Nephron (organoid): Measurements from ENCODE around the gene FAM50A.
A peak's percentile ranks its signal among the peaks of the same experiment; 100 is the strongest.

Experiments
- H3K27ac Mint-ChIP-seq, 3 experiments: 2 replicates each; pipeline ENCODE4 v1.8.0; 2020; ENCODE audit warnings: mixed read lengths in 3 of 3, mild to moderate bottlenecking in 2 of 3, moderate library complexity in 1 of 3
- H3K27me3 Mint-ChIP-seq: 2 replicates; pipeline ENCODE4 v1.8.0; 2021; ENCODE audit warnings: low read depth, mild to moderate bottlenecking, moderate library complexity, mixed read lengths
- H3K36me3 Mint-ChIP-seq: 2 replicates; pipeline ENCODE4 v1.8.0; 2020; ENCODE audit warnings: low read depth, mixed read lengths
- H3K4me1 Mint-ChIP-seq: 2 replicates; pipeline ENCODE4 v1.8.0; 2020; ENCODE audit warnings: mixed read lengths
- H3K4me3 Mint-ChIP-seq, 3 experiments: 2 replicates each; pipeline ENCODE4 v1.8.0; 2020; ENCODE audit warnings: mild to moderate bottlenecking in 3 of 3, mixed read lengths in 3 of 3, moderate library complexity in 2 of 3
- H3K9me3 Mint-ChIP-seq: 2 replicates; pipeline ENCODE4 v1.8.0; 2020; ENCODE audit warnings: mixed read lengths
- TF ChIP-seq, protein P1 (sequence below), 3 experiments: fragments of 200-600 bp; sonication (generic); IDR thresholded peaks; one replicate each; pipeline ENCODE4 v1.5.0; 2021; ENCODE audit warnings: antibody characterized with exemption in 3 of 3; ENCODE audit not compliant: unreplicated experiment in 3 of 3

FAM50A gene

GRCh38 chrX:154440623-154441357 is 3.2 kb upstream of the FAM50A start:
- Mint-ChIP-seq H3K27ac (no peak overlapping the region), H3K4me3 (peak overlapping the region; percentile 3 to 30 (median 15)), H3K4me1 (peaks cover 11% of the 10 kb centered on the region), H3K9me3 (peaks cover 15% of the 10 kb centered on the region), H3K27me3 (no peaks in the 10 kb centered on the region), H3K36me3 (peaks cover 19% of the 10 kb centered on the region)
- TF ChIP-seq, protein P1, sequence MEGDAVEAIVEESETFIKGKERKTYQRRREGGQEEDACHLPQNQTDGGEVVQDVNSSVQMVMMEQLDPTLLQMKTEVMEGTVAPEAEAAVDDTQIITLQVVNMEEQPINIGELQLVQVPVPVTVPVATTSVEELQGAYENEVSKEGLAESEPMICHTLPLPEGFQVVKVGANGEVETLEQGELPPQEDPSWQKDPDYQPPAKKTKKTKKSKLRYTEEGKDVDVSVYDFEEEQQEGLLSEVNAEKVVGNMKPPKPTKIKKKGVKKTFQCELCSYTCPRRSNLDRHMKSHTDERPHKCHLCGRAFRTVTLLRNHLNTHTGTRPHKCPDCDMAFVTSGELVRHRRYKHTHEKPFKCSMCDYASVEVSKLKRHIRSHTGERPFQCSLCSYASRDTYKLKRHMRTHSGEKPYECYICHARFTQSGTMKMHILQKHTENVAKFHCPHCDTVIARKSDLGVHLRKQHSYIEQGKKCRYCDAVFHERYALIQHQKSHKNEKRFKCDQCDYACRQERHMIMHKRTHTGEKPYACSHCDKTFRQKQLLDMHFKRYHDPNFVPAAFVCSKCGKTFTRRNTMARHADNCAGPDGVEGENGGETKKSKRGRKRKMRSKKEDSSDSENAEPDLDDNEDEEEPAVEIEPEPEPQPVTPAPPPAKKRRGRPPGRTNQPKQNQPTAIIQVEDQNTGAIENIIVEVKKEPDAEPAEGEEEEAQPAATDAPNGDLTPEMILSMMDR (IDR thresholded peaks at IDR 0.05; ENCODE audit: unreplicated experiment in 3 of 3) = no peak

DNA sequence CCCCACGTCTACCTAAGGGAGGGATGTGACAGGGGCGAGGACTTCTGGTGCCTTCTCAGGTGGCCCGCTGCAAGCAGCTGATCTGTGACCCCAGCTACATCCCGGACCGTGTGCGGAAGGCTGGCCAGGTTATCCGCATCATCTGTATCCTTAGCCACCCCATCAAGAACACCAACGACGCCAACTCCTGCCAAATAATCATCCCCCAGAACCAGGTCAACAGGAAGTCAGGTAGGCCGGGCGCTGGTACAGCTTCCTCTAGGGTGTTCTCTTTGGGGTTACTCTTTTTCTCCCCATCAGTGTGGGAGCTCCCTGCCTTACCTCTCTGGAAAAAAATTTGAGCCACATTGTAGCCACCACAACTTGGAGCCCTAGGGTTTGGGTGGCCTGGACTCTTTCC is 2.4 kb upstream of the FAM50A start:
- no peak overlapping the region for H3K27ac Mint-ChIP-seq
- H3K4me3 Mint-ChIP-seq = peak overlapping the region; percentile 23 to 50 (median 31)
- peaks cover 6% of the 10 kb centered on the region for H3K4me1 Mint-ChIP-seq
- peaks cover 14% of the 10 kb centered on the region for H3K9me3 Mint-ChIP-seq
- no peaks in the 10 kb centered on the region for H3K27me3 Mint-ChIP-seq
- TF ChIP-seq, protein P1 (IDR thresholded peaks at IDR 0.05; ENCODE audit: unreplicated experiment in 3 of 3) = no peak
- H3K36me3 Mint-ChIP-seq = peaks cover 19% of the 10 kb centered on the region

DNA sequence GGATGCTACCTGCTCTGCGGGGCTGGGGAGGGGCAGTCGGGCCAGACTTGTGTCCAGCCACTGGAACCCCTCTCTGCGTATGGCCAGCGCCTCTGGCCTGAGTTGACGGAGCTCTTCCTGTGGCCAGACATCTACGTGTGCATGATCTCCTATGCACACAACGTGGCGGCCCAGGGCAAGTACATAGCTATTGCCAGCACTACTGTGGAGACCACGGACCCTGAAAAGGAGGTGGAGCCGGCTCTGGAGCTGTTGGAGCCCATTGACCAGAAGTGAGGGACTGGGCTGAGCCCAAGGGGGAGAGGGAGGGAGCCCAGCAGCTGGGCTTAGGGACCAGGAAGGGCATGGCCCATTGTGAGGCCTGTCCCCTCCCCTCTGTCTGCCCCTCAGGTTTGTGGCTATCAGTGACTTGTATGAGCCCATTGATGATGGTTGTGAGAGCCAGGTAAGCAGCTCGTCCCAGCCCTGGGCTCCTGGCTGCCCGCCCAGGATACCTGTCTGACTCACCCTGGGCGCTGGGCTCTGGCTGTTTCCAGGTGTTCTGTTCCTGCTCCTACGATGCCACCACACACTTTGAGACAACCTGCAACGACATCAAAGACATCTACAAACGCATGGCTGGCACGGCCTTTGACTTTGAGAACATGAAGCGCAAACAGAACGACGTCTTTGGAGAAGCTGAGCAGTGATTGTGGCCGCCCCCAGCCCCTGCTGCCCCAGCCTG is 1.8 kb upstream of the FAM50A start:
- Mint-ChIP-seq H3K4me3 (peak overlapping the region in 2 of 3 experiments; percentile 23 to 50), H3K9me3 (peaks cover 17% of the 10 kb centered on the region), H3K27me3 (no peaks in the 10 kb centered on the region), H3K36me3 (peaks cover 19% of the 10 kb centered on the region), H3K4me1 (peaks cover 6% of the 10 kb centered on the region), H3K27ac (no peak overlapping the region)
- TF ChIP-seq, protein P1 (IDR thresholded peaks at IDR 0.05; ENCODE audit: unreplicated experiment in 3 of 3) = no peak

- peaks cover 13% of the 10 kb centered on the region for H3K9me3 Mint-ChIP-seq
- peak overlapping the region; percentile 79 to 84 (median 82) for H3K4me3 Mint-ChIP-seq
- TF ChIP-seq, protein P1 (IDR thresholded peaks at IDR 0.05; ENCODE audit: unreplicated experiment in 3 of 3) = no peak
- H3K27ac Mint-ChIP-seq = peak overlapping the region; percentile 31 to 72 (median 42)
- peaks cover 15% of the 10 kb centered on the region for H3K36me3 Mint-ChIP-seq
- no peaks in the 10 kb centered on the region for H3K4me1 Mint-ChIP-seq
- no peaks in the 10 kb centered on the region for H3K27me3 Mint-ChIP-seq
Observed at GRCh38 chrX:154443479-154443910, 446 bp upstream of the FAM50A start.

DNA sequence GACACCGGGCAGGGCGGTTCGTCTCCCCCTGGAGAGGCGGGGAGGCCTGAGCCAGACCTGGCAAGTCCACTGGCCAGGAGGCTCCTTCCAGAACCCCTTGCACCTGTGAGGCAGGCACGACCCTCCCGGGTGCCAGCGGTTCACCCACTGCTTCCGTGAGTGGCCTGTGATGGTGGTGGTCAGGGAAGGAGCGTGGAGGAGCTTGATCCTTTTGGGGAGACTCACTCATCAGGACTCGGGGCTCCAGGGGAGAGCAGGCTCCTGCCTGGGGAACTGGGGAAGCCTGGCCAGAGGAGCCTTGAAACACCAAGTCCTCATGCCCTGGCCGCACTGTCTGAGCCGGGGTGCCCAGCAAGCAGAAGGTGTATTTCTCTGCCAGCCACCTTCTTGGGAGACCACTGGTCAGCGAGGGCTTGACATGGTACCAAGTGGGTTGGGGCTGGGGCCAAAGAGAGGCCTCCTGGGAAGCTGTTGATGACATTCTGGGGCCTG is 860 bp downstream of the FAM50A start:
- no peaks in the 10 kb centered on the region for H3K27me3 Mint-ChIP-seq
- H3K9me3 Mint-ChIP-seq = peaks cover 13% of the 10 kb centered on the region
- no peaks in the 10 kb centered on the region for H3K4me1 Mint-ChIP-seq
- H3K27ac Mint-ChIP-seq = no peak overlapping the region
- peak overlapping the region; percentile 24 to 34 (median 32) for H3K4me3 Mint-ChIP-seq
- TF ChIP-seq, protein P1 (IDR thresholded peaks at IDR 0.05; ENCODE audit: unreplicated experiment in 3 of 3) = no peak
- peaks cover 11% of the 10 kb centered on the region for H3K36me3 Mint-ChIP-seq
